GM12864 (cell line): ENCODE data around the gene LGMN.

Experiments
- DNase-seq: peaks from one replicate; pipeline ENCODE4 v3.0.0-alpha.2; 2011; ENCODE audit warnings: low read depth
- H3K4me3 ChIP-seq: 2 replicates; pipeline ENCODE4 v1.5.1; 2011; ENCODE audit warnings: mild to moderate bottlenecking, low read depth, low read length, control low read depth
- TF ChIP-seq, protein P1 (sequence below): IDR thresholded peaks from 2 replicates; pipeline ENCODE4 v1.5.1; 2011; ENCODE audit warnings: low read depth, mild to moderate bottlenecking, moderate library complexity, low read length, control low read depth, inconsistent platforms; ENCODE audit errors: missing control alignments

Gene LGMN

DNA sequence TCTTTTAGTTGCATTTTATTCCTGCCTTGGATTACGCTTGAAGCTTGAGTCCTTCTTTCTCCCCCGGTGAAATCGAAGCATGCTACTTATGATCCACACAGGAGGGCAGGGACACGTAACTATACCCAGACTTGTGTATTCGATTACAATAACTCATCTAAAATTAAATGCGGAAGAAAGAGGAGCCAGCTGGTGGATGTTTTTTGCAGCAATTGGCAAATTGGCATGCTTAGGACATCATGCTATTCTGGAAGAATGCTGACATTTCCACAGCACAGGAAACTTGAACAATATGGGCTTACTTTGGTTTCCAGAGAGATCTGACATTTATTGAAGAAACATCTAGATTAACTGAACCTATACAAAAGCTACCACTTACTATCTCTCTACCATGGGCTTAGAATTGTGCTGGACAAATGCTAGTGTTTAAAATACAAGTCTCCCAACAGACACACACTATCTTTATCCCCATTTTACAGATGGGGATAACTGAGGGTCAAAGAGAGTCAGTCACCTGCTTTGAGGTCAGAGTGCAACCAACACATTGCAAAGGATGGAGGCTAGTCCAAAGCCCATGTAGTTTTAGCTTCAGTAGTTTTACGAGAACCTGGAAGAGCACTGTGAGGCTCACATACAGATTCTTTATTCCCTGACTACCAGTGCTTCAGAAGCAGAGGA lies 36.3 kb downstream of the LGMN start:
- DNase-seq = no peak
- TF ChIP-seq, protein P1, sequence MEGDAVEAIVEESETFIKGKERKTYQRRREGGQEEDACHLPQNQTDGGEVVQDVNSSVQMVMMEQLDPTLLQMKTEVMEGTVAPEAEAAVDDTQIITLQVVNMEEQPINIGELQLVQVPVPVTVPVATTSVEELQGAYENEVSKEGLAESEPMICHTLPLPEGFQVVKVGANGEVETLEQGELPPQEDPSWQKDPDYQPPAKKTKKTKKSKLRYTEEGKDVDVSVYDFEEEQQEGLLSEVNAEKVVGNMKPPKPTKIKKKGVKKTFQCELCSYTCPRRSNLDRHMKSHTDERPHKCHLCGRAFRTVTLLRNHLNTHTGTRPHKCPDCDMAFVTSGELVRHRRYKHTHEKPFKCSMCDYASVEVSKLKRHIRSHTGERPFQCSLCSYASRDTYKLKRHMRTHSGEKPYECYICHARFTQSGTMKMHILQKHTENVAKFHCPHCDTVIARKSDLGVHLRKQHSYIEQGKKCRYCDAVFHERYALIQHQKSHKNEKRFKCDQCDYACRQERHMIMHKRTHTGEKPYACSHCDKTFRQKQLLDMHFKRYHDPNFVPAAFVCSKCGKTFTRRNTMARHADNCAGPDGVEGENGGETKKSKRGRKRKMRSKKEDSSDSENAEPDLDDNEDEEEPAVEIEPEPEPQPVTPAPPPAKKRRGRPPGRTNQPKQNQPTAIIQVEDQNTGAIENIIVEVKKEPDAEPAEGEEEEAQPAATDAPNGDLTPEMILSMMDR = no peak
- H3K4me3 ChIP-seq = no peak overlapping the region

DNA sequence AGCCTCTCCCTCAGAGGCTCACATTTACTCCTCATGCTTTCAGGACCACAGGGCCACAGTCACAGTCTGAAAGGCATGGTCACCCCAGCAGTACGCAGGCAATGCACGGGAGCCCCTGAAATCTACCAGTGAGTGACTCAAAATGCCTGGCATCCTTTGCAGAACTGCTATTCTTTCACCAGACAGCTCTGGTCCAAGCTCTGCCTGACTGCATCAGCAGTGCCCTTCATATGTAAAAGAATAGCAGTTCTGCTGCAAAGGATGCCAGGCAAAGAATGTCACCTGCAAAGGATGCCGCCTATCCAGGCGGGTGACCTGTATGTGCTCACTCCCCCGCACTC lies 38.5 kb downstream of the LGMN start:
- DNase-seq = no peak
- no peak overlapping the region for H3K4me3 ChIP-seq
- TF ChIP-seq, protein P1 = no peak

DNA sequence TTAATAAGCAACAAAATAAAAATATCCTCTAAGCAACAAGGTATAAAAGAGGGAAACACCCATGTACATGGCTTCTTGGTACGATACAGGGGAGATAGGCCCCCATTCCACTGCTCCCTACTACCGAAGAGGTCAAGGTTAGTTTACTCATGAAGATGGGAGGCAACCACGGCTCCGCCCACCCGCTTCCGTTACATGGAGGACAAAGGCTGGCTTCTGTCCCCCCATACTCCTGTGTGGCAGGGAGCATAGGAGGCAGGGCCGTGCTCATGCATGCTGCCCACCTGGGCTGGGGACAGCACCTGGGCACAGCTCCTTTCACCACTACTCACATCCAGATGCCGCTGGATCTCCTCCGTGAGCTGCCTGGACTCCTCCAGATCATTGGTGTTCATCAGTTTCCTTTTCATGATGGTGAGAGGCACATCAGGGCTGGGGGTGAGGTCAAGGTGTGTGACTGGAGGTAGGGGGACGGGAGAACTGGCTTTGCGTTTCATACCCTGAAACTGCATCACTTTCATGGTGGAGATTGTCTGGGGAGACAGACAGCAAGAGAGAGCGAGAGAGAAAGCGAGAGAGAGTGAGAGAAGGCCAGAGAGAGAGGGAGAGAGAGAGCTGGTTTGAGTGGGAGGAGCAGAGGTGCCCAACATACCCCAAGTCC lies 39.0 kb downstream of the LGMN start:
- H3K4me3 ChIP-seq = no peak overlapping the region
- no peak for DNase-seq
- TF ChIP-seq, protein P1 = no peak

DNA sequence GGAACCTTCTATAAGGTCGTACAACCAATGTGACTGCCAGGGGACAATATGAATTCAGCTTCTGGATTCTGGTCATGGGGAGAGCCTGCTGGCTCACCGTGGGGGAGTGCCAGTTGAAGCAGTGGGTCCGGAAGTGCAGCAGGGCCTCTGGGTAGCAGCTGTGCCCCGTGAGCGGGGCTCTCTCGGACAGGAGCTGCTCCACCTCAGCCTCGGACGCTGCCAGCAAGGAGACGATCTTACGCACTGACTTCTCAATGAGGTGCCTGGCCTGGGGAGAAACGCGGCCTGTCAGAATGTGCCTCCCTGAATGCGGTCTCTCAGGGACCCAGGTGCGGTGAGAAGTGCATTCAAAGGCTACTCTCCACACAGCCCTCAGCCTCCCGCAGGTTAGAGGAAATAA lies 42.0 kb downstream of the LGMN start:
- no peak overlapping the region for H3K4me3 ChIP-seq
- DNase-seq = no peak
- TF ChIP-seq, protein P1 = no peak

DNA sequence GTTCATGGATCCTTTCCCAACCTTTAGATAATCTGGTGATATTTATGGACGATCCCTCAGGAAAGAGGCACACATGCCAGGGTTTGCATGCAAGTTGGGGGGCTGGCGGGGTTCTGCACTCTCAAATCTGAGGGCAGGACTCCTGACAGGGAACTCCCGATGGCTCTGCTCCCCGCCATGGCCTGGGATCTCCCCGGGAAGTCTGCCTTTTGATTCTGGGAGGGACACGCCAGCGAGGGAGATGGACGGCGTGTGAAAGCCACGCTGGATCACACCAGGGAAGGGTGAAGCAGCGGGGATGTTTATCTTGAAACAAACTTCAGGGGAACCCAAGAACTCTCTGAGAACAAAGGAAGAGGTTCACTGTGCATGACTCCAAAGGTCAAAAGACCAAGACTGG lies 43.6 kb downstream of the LGMN start:
- no peak for DNase-seq

DNA sequence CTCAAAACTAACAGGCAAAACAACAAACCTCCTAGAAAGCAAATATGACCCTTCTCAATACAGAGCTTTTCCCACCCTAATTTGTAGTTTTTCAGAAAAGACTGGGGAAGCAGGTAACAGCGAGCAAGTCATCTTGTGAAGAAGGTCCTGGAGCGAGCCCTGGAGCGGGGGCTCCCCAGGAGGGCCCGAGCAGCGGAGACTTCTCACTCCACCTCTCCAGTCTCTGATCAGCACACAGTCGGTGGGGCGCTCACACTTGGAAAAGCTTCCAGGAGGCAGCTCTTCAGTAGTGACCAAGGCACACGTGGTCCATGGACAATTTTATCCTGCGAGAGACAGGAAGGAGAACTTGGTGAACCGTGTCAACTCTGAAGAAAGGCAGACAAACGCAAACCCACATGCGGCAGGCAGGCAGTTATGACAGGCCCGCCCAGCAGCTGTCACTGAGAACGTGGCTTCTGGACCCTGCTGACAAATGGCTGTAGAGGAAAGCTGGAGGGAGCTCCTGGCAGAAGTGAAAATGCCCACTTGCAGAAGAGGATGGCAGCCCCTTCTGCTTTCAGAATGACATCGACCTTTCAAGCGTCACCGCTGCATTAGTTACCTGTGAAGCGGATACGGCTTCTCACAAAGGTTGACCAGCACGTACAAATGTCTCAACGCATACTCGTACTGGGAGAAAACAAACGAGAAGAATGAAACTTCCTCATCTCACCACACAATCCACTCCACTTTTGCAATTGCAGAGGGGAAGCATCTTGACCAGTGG lies 44.2 kb downstream of the LGMN start:
- H3K4me3 ChIP-seq = peak overlapping the region; percentile 14
- TF ChIP-seq, protein P1 = no peak
- DNase-seq = peak; percentile 95

More for the DNA sequence above, 43.6 kb downstream of the LGMN start:
- TF ChIP-seq, protein P1 = no peak
- H3K4me3 ChIP-seq = peak overlapping the region; percentile 14

DNA sequence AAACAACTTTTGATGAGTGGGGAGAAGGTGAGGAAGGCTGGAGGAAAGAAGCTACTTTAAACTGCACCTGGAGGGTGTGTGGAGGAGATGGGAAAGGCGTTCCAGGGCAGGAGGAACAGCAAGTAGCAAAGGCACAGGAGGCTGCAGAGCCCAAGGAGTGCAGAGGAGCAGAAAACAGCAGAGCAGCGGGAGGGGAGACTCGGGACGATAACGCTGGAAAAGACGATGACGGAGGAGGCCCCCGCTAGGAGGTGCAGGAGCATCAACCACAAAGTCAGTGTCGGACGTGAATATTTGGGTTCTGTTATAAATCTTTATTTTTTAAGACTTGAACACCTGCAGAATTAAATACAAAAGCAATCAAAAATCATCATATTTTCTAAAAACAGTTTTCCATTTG lies 44.9 kb downstream of the LGMN start:
- no peak overlapping the region for H3K4me3 ChIP-seq
- DNase-seq = no peak

More for the DNA sequence above, 44.9 kb downstream of the LGMN start:
- TF ChIP-seq, protein P1 = no peak
